Right lobe of liver (tissue), 4 donors: ENCODE results near the gene NEDD4L.
"Not testable (repeated sequence)": the region's sequence is repeated elsewhere in the genome, so short reads cannot be mapped to it uniquely, and the experiment has no call there.

Experiments used
- CTCF ChIP-seq, 4 donors: fragments of 200-600 bp in 3 of 4; fragments of 450-650 bp in 1 of 4; IDR thresholded peaks; one replicate each; pipeline versions ENCODE4 v1.5.1 to v1.8.0; 2016 to 2022; ENCODE audit warnings: antibody characterized with exemption in 4 of 4, mild to moderate bottlenecking in 2 of 4
- POLR2A ChIP-seq: fragments of 450-650 bp; IDR thresholded peaks from one replicate; pipeline ENCODE4 v1.6.1; 2017; ENCODE audit warnings: antibody characterized with exemption, mild to moderate bottlenecking
- donor health status: DM: no; HTN: no; CAD: no.
- donor health status: DM: no; HTN: no; CAD: no.
- donor health status: DM: no; HTN: yes; CAD: no.

DNA sequence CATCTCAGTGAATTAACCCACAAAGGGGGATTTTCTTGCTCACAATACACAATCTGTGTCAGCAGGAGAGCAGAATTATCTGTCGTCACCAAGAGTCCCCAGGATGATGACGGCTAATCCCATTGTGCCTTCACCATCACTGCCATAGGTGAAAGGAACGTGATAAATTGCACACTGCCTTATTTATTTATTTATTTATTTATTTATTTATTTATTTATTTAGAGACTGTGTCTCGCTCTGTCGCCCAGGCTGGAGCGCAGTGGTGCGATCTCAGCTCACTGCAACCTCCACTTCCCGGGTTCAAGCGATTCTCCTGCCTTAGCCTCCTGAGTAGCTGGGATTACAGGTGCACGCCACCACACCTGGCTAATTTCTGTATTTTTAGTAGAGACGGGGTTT, 238.8 kb downstream of the NEDD4L start:
- not testable (repeated sequence) for TF ChIP-seq POLR2A; CTCF (IDR thresholded peaks at IDR 0.05)
